Hematopoietic multipotent progenitor cell (in vitro differentiated cells): Measurements from ENCODE around the gene IL6R. TPM values are rescaled to one million over a fixed set of nuclear protein-coding genes. Genes with fewer than 3 reads are reported as not detected.
A peak's percentile ranks its signal among the peaks of the same experiment; 100 is the strongest.

Source experiments
- DNase-seq, 3 donors: peaks; one replicate each; pipeline ENCODE4 v3.0.0-alpha.2; 2011 to 2015; ENCODE audit warnings: low read depth in 2 of 3, low spot score in 2 of 3
- total RNA-seq: library from RNA; depleted of rRNA; stranded (reverse); fragments of >200 nt; gene quantifications from one replicate; pipeline ENCODE4 v1.2.3, GENCODE V29; 2012

IL6R gene
- total RNA-seq, 1 donor: 110 TPM

GRCh38 chr1:154446789-154447188 lies 41.6 kb downstream of the IL6R start:
- no peak for DNase-seq

GRCh38 chr1:154448331-154448811 lies 43.2 kb downstream of the IL6R start:
- no peak for DNase-seq

GRCh38 chr1:154453161-154453560 lies 48.0 kb downstream of the IL6R start:
- DNase-seq: no peak

- DNase-seq: no peak
Measured at GRCh38 chr1:154453574-154454352, 48.6 kb downstream of the IL6R start.

- DNase-seq: no peak
Measured at GRCh38 chr1:154454386-154455120, 49.4 kb downstream of the IL6R start.

- no peak for DNase-seq
Measured at GRCh38 chr1:154456631-154457030, 51.5 kb downstream of the IL6R start.

- DNase-seq: no peak
Measured at GRCh38 chr1:154459080-154459479, 53.9 kb downstream of the IL6R start.

- no peak for DNase-seq
Measured at GRCh38 chr1:154460695-154461260, 55.6 kb downstream of the IL6R start.

GRCh38 chr1:154463512-154463990 lies 58.4 kb downstream of the IL6R start:
- peak in 2 of 3 donors; percentile 60 to 64 for DNase-seq

- no peak for DNase-seq
Measured at GRCh38 chr1:154465621-154466195, 60.6 kb downstream of the IL6R start.

GRCh38 chr1:154466206-154466605 lies 61.1 kb downstream of the IL6R start:
- DNase-seq: peak in 2 of 3 donors; percentile 58 to 85

- DNase-seq: peak in 1 of 3 donors; percentile 58
Measured at GRCh38 chr1:154466921-154467417, 61.8 kb downstream of the IL6R start.

- DNase-seq: peak in 1 of 3 donors; percentile 18
Measured at GRCh38 chr1:154467434-154468102, 62.4 kb downstream of the IL6R start.

GRCh38 chr1:154468535-154469250 lies 63.5 kb downstream of the IL6R start:
- no peak for DNase-seq

GRCh38 chr1:154469844-154470560 lies 64.9 kb downstream of the IL6R start:
- DNase-seq: no peak

GRCh38 chr1:154471304-154471703 lies 66.2 kb downstream of the IL6R start:
- no peak for DNase-seq

GRCh38 chr1:154474802-154475201 lies 69.7 kb downstream of the IL6R start:
- peak in 2 of 3 donors; percentile 53 to 66 for DNase-seq

- no peak for DNase-seq
Measured at GRCh38 chr1:154476791-154477190, 71.6 kb downstream of the IL6R start.

GRCh38 chr1:154478013-154478412 lies 72.9 kb downstream of the IL6R start:
- DNase-seq: no peak
